Measurements from ENCODE around the gene POGLUT2. TPM values are rescaled to one million over a fixed set of nuclear protein-coding genes. Genes with fewer than 3 reads are reported as not detected.

POGLUT2 gene
- total and polyA plus RNA-seq, 10 of the 15 experiments (the other 5 are each of a cell fraction or from before 2014, with no cell fraction given) = 2.9 to 11.3 (median 7.6) TPM

- TF ChIP-seq PKNOX1 (IDR thresholded peaks at IDR 0.05) (peak; percentile 29; the same call in 1 of the 2 replicates), TBL1XR1 (IDR thresholded peaks at IDR 0.05; ENCODE audit: low read depth, low read length) (no peak), FOXK2 (IDR thresholded peaks at IDR 0.05) (no peak), SRF (IDR thresholded peaks at IDR 0.05; ENCODE audit: low read depth in 2 of 2, low read length in 2 of 2) (no peak), RCOR1 (conservative IDR thresholded peaks at IDR 0.05; ENCODE audit: low read depth, low read length) (no peak), HDAC6 (IDR thresholded peaks at IDR 0.05; ENCODE audit: unreplicated experiment) (no peak), TCF12 (IDR thresholded peaks at IDR 0.05; ENCODE audit: low read depth, low read length) (no peak), E4F1 (IDR thresholded peaks at IDR 0.05; ENCODE audit: borderline replicate concordance, partially characterized antibody) (peak; percentile 26), ZSCAN29 (IDR thresholded peaks at IDR 0.05) (no peak), NFXL1 (IDR thresholded peaks at IDR 0.05; ENCODE audit: borderline replicate concordance) (no peak), ATF7 (IDR thresholded peaks at IDR 0.05; ENCODE audit: low read depth) (no peak), SREBF2 (IDR thresholded peaks at IDR 0.05; ENCODE audit: low read length) (no peak), ZNF207 (IDR thresholded peaks at IDR 0.05; ENCODE audit: borderline replicate concordance) (0 out of 2 replicates have a peak, but pooled peaks have one; percentile 16), WRNIP1 (IDR thresholded peaks at IDR 0.05; ENCODE audit: borderline replicate concordance, low read depth, low read length) (0 out of 2 replicates have a peak, but pooled peaks have one; percentile 24), POLR2A (IDR thresholded peaks at IDR 0.05; ENCODE audit: low read depth, low read length) (peak; percentile 64), TCF3 (IDR thresholded peaks at IDR 0.05; ENCODE audit: borderline replicate concordance, insufficient read depth, low read depth, low read length) (no peak)
Observed at GRCh38 chr13:102798581-102799425, at the start of gene POGLUT2, which contains the start of gene BIVM (continued).
